ENCODE measurements around the gene PTPRT. TPM values are rescaled to one million over a fixed set of nuclear protein-coding genes. Genes with fewer than 3 reads are reported as not detected.

PTPRT gene
- total RNA-seq, 1 experiment from 2014 or later = not detected

- no peak overlapping the region for H3K9ac ChIP-seq (ENCODE audit: low read length)
- intact Hi-C loops (cut with micrococcal nuclease) = no loop called here
- no peak overlapping the region for H3K27ac ChIP-seq (ENCODE audit: low read length)
- H3K9me2 ChIP-seq (replicated peaks; ENCODE audit: low read length) = no peaks in the 10 kb centered on the region
- H3K79me2 ChIP-seq (ENCODE audit: low read length) = no peaks in the 10 kb centered on the region
- ChIA-PET CTCF (no interaction called here), POLR2A (ENCODE audit: unreplicated experiment) (no interaction called here)
- no peak overlapping the region for H3K4me2 ChIP-seq (ENCODE audit: low read length)
- no peaks in the 10 kb centered on the region for H3K27me3 ChIP-seq (ENCODE audit: low read length)
- no TSS peak for BruUV-seq (replicated peaks)
- no peaks in the 10 kb centered on the region for H3K4me1 ChIP-seq (ENCODE audit: insufficient read depth, low read length)
- no peaks in the 10 kb centered on the region for H4K20me1 ChIP-seq (ENCODE audit: low read length)
- ATAC-seq = no peak
- no peaks in the 10 kb centered on the region for H3K36me3 ChIP-seq (ENCODE audit: low read depth, low read length)
- no peak overlapping the region for H3K4me3 ChIP-seq (ENCODE audit: low read length)
- no peak for TF ChIP-seq CTCF (conservative IDR thresholded peaks at IDR 0.05; ENCODE audit: low read depth, low read length)
- TF ChIP-seq EZH2phosphoT487 (IDR thresholded peaks at IDR 0.05; ENCODE audit: borderline replicate concordance, low read length) = no peak
- TF ChIP-seq EZH2 (IDR thresholded peaks at IDR 0.05; ENCODE audit: low read length, unreplicated experiment) = no peak
- H2AFZ ChIP-seq (ENCODE audit: low read length) = no peak overlapping the region
- H3F3A ChIP-seq (ENCODE audit: low read length, unreplicated experiment) = no peaks in the 10 kb centered on the region
- DNase-seq = no peak
- H3K9me3 ChIP-seq (ENCODE audit: low read length) = 0 out of 2 replicates have a peak, but pooled peaks cover 3% of the 10 kb centered on the region
Measured at GRCh38 chr20:43095034-43095433, 94.7 kb downstream of the PTPRT start.

- no peaks in the 10 kb centered on the region for H3F3A ChIP-seq (ENCODE audit: low read length, unreplicated experiment)
- ATAC-seq (no peak), DNase-seq (no peak)
- no TSS peak for BruUV-seq (replicated peaks)
- H3K79me2 ChIP-seq (ENCODE audit: low read length) = no peaks in the 10 kb centered on the region
- ChIA-PET POLR2A (ENCODE audit: unreplicated experiment) (no interaction called here), CTCF (no interaction called here)
- H4K20me1 ChIP-seq (ENCODE audit: low read length) = no peaks in the 10 kb centered on the region
- no peak overlapping the region for H3K4me3 ChIP-seq (ENCODE audit: low read length)
- H3K27me3 ChIP-seq (ENCODE audit: low read length) = no peaks in the 10 kb centered on the region
- no peak overlapping the region for H3K27ac ChIP-seq (ENCODE audit: low read length)
- no peak overlapping the region for H3K9ac ChIP-seq (ENCODE audit: low read length)
- H2AFZ ChIP-seq (ENCODE audit: low read length) = no peak overlapping the region
- H3K9me3 ChIP-seq (ENCODE audit: low read length) = 0 out of 2 replicates have a peak, but pooled peaks cover 8% of the 10 kb centered on the region
- H3K9me2 ChIP-seq (replicated peaks; ENCODE audit: low read length) = no peaks in the 10 kb centered on the region
- H3K36me3 ChIP-seq (ENCODE audit: low read depth, low read length) = no peaks in the 10 kb centered on the region
- H3K4me2 ChIP-seq (ENCODE audit: low read length) = no peak overlapping the region
- intact Hi-C loops (cut with micrococcal nuclease) = no loop called here
- no peak for TF ChIP-seq CTCF (conservative IDR thresholded peaks at IDR 0.05; ENCODE audit: low read depth, low read length)
- no peak for TF ChIP-seq EZH2phosphoT487 (IDR thresholded peaks at IDR 0.05; ENCODE audit: borderline replicate concordance, low read length)
- TF ChIP-seq EZH2 (IDR thresholded peaks at IDR 0.05; ENCODE audit: low read length, unreplicated experiment) = no peak
- H3K4me1 ChIP-seq (ENCODE audit: insufficient read depth, low read length) = no peaks in the 10 kb centered on the region
Measured at GRCh38 chr20:43092386-43093088, 97.2 kb downstream of the PTPRT start.

GRCh38 chr20:43068482-43068881 lies 121.2 kb downstream of the PTPRT start:
- Histone ChIP-seq H3K4me1 (ENCODE audit: insufficient read depth, low read length) (no peaks in the 10 kb centered on the region), H4K20me1 (ENCODE audit: low read length) (no peaks in the 10 kb centered on the region), H3K27ac (ENCODE audit: low read length) (no peak overlapping the region), H2AFZ (ENCODE audit: low read length) (no peak overlapping the region), H3K9me2 (replicated peaks; ENCODE audit: low read length) (no peaks in the 10 kb centered on the region), H3K9ac (ENCODE audit: low read length) (no peak overlapping the region), H3K9me3 (ENCODE audit: low read length) (peaks cover 34% of the 10 kb centered on the region), H3K79me2 (ENCODE audit: low read length) (no peaks in the 10 kb centered on the region), H3K4me3 (ENCODE audit: low read length) (no peak overlapping the region), H3K36me3 (ENCODE audit: low read depth, low read length) (no peaks in the 10 kb centered on the region), H3K4me2 (ENCODE audit: low read length) (no peak overlapping the region), H3K27me3 (ENCODE audit: low read length) (no peaks in the 10 kb centered on the region), H3F3A (ENCODE audit: low read length, unreplicated experiment) (no peaks in the 10 kb centered on the region)
- intact Hi-C loops (cut with micrococcal nuclease) = no loop called here
- ChIA-PET POLR2A (ENCODE audit: unreplicated experiment) (no interaction called here), CTCF (no interaction called here)
- no peak for ATAC-seq
- BruUV-seq (replicated peaks) = no TSS peak
- no peak for DNase-seq
- TF ChIP-seq EZH2 (IDR thresholded peaks at IDR 0.05; ENCODE audit: low read length, unreplicated experiment) (no peak), EZH2phosphoT487 (IDR thresholded peaks at IDR 0.05; ENCODE audit: borderline replicate concordance, low read length) (no peak), CTCF (conservative IDR thresholded peaks at IDR 0.05; ENCODE audit: low read depth, low read length) (no peak)

Measured in PC-3 (cell line).